Measurements from ENCODE around the gene GABRB1. TPM values are rescaled to one million over a fixed set of nuclear protein-coding genes. Genes with fewer than 3 reads are reported as not detected.

Gene GABRB1
- not detected for total RNA-seq

DNA sequence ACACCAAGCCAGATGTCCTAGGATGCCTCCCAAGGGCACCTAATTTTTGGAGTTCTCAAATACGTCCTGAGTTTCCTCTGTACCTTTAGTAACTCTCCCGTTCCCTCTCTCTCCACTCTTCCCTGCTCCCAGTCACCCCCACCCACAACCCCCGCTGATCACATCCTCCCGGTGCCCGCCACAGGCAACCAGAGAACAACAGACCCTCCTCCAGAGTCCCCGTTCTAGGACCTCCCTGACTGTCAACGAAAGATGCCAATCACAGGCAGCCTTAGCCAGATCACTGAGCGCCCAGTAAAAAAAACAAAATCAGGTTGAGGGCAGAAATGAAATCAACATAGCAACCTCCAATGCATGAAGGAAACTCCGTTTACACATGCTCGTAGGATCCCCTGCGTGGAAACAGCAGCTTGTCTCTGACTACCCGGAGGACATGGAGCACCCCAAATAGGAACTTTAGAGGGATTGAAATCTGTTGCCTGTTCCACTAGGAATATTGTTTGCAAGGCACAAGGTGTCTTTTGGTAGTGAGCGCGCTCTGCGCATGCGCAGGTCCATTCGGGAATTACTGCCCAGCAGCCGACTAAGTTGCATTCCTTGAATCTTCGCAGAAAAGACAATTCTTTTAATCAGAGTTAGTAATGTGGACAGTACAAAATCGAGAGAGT lies at the start of gene GABRB1:
GABRB1 (plus strand) TSS at position 557 of the 668 bp plus-strand sequence.
- Mint-ChIP-seq H3K27ac (no peak within 1 kb of the TSS), H3K4me1 (peaks cover 17% of the 10 kb centered on the region), H3K9me3 (ENCODE audit: low read depth) (no peaks in the 10 kb centered on the region), H3K36me3 (no peaks in the 10 kb centered on the region), H3K27me3 (peaks cover 43% of the 10 kb centered on the region), H3K4me3 (peak within 1 kb of the TSS; percentile 52)
- ATAC-seq (no peak), DNase-seq (no peak)
- CTCF ChIA-PET = no interaction called here

GRCh38 chr4:46984781-46985180 lies 46.6 kb upstream of the GABRB1 start:
- CTCF ChIA-PET = no interaction called here
- H3K4me1 Mint-ChIP-seq = no peaks in the 10 kb centered on the region
- ATAC-seq (no peak), DNase-seq (no peak)
- H3K27ac Mint-ChIP-seq = no peak overlapping the region
- H3K4me3 Mint-ChIP-seq = no peak overlapping the region
- H3K27me3 Mint-ChIP-seq = peaks cover 12% of the 10 kb centered on the region
- no peaks in the 10 kb centered on the region for H3K9me3 Mint-ChIP-seq (ENCODE audit: low read depth)
- no peaks in the 10 kb centered on the region for H3K36me3 Mint-ChIP-seq

GRCh38 chr4:46986922-46987638 lies 44.3 kb upstream of the GABRB1 start:
- Mint-ChIP-seq H3K27ac (no peak overlapping the region), H3K4me1 (no peaks in the 10 kb centered on the region), H3K36me3 (no peaks in the 10 kb centered on the region), H3K27me3 (peaks cover 26% of the 10 kb centered on the region), H3K9me3 (ENCODE audit: low read depth) (no peaks in the 10 kb centered on the region), H3K4me3 (no peak overlapping the region)
- no peak for DNase-seq
- CTCF ChIA-PET = no interaction called here
- ATAC-seq = no peak

DNA sequence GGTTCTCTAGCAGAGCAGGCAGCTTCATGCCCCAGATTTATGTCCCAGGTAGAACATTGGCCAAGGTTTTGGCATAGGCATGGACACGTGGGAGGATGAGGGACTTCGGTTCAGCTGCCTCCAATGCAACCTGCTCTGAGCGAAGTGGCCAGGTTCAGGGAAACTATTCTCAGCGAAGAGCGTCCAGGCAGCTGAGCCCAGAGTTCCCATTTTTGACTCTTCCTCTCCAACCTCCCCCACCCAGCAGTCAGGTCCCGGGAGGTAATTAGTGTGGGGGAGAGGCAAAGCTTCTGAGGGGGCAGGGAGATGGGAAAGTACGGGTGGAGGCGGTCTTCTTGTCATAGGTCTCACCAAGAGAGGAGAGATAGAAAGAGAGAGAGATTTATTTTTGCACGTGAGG lies 39.0 kb upstream of the GABRB1 start:
- DNase-seq (no peak), ATAC-seq (no peak)
- no peaks in the 10 kb centered on the region for H3K36me3 Mint-ChIP-seq
- CTCF ChIA-PET = no interaction called here
- peaks cover 11% of the 10 kb centered on the region for H3K4me1 Mint-ChIP-seq
- H3K27ac Mint-ChIP-seq = no peak overlapping the region
- H3K9me3 Mint-ChIP-seq (ENCODE audit: low read depth) = no peaks in the 10 kb centered on the region
- H3K27me3 Mint-ChIP-seq = peaks cover 63% of the 10 kb centered on the region
- no peak overlapping the region for H3K4me3 Mint-ChIP-seq

GRCh38 chr4:46993075-46994006 lies 38.0 kb upstream of the GABRB1 start, which contains the start of gene GABRA4:
TSS of gene GABRA4 (minus strand) at chr4:46993581. CDS start at chr4:46993424, 157 bp downstream.
- Mint-ChIP-seq H3K9me3 (ENCODE audit: low read depth) (no peaks in the 10 kb centered on the region), H3K27ac (no peak within 1 kb of the TSS), H3K36me3 (no peaks in the 10 kb centered on the region), H3K4me1 (peaks cover 11% of the 10 kb centered on the region), H3K27me3 (peaks cover 67% of the 10 kb centered on the region), H3K4me3 (peak within 1 kb of the TSS; percentile 26)
- ATAC-seq = no peak
- DNase-seq = no peak
- CTCF ChIA-PET = no interaction called here

DNA sequence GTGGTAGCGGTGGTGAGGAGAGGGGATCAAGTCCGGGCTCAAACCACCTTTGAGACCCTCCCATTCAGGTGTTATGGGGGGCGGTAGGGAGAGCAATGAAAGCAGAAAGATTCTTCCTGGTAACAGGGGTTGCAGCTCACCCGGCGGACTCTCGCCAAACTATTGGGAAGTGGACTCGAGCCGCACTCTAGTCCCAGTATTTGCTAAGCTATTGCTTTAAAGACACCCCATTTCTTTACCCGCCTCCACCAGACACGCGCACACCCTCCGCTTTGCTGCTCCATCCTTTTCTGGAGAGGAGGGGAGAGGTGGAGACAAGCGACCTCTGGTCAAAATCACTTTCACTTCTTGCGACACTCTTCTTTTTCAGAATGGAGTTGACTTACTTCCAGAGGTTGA lies 37.4 kb upstream of the GABRB1 start:
- no peak for DNase-seq
- peaks cover 62% of the 10 kb centered on the region for H3K27me3 Mint-ChIP-seq
- no peak for ATAC-seq

GRCh38 chr4:46999566-46999965 lies 31.8 kb upstream of the GABRB1 start:
- no peak overlapping the region for H3K4me3 Mint-ChIP-seq
- DNase-seq = no peak
- no peak for ATAC-seq
- H3K36me3 Mint-ChIP-seq = no peaks in the 10 kb centered on the region
- H3K4me1 Mint-ChIP-seq = no peaks in the 10 kb centered on the region
- CTCF ChIA-PET = no interaction called here
- no peak overlapping the region for H3K27ac Mint-ChIP-seq
- no peaks in the 10 kb centered on the region for H3K9me3 Mint-ChIP-seq (ENCODE audit: low read depth)
- H3K27me3 Mint-ChIP-seq = peaks cover 40% of the 10 kb centered on the region

More for the DNA sequence above, 37.4 kb upstream of the GABRB1 start:
- peak overlapping the region; percentile 26 for H3K4me3 Mint-ChIP-seq
- H3K4me1 Mint-ChIP-seq = peaks cover 11% of the 10 kb centered on the region
- no peak overlapping the region for H3K27ac Mint-ChIP-seq
- CTCF ChIA-PET = no interaction called here
- no peaks in the 10 kb centered on the region for H3K9me3 Mint-ChIP-seq (ENCODE audit: low read depth)
- H3K36me3 Mint-ChIP-seq = no peaks in the 10 kb centered on the region

DNA sequence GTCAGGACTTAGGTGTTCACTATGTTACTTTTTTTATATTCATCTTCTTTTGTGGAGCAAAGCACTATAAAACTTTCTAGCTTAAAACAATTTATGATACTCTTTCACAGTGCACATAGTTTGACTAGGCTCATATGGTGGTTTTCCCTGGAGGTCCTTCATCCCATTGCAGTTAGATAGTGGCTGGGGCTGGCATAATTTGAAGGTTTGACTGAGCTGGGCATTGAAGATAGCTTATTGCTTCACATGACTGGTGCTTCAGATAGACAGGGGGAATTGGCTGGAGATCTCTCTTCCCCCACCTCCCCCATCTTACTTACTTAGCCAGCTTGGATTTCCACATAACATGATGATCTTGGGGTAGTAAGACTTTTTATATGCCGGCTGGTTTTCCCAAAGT lies 31.0 kb upstream of the GABRB1 start:
- no peaks in the 10 kb centered on the region for H3K36me3 Mint-ChIP-seq
- H3K9me3 Mint-ChIP-seq (ENCODE audit: low read depth) = no peaks in the 10 kb centered on the region
- DNase-seq (no peak), ATAC-seq (no peak)
- H3K27me3 Mint-ChIP-seq = peaks cover 34% of the 10 kb centered on the region
- H3K4me1 Mint-ChIP-seq = no peaks in the 10 kb centered on the region
- H3K4me3 Mint-ChIP-seq = no peak overlapping the region
- no peak overlapping the region for H3K27ac Mint-ChIP-seq
- CTCF ChIA-PET = interaction anchor here (0.8 kb wide), 1 partner anchor 12 kb away, joined by 3 read pairs; no protein-coding TSS in a partner anchor

DNA sequence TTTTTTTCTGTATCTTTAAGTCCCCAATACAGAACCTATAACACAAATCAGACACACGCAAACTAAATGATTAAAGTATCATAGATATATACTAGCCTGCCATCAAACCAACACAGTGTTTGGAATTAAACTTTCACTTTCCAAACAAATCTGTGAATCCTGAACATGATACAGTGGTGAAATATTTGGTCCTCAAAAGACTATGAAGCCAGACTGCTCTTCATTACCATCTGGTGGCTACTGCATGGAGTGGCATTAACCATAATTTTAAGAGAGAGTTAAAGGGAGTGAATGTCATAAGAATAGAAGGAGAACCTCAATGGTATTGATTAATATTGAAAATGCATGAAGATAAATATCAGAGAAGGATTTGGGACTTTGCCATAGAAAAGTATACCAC lies 28.8 kb upstream of the GABRB1 start:
- DNase-seq (no peak), ATAC-seq (no peak)
- Mint-ChIP-seq H3K36me3 (no peaks in the 10 kb centered on the region), H3K27me3 (peaks cover 19% of the 10 kb centered on the region), H3K4me1 (no peaks in the 10 kb centered on the region), H3K4me3 (no peak overlapping the region), H3K9me3 (ENCODE audit: low read depth) (no peaks in the 10 kb centered on the region), H3K27ac (no peak overlapping the region)
- CTCF ChIA-PET = interaction anchor here (0.6 kb wide), 1 partner anchor 120 kb away, joined by 3 read pairs; no protein-coding TSS in a partner anchor

GRCh38 chr4:47010347-47010911 lies 20.9 kb upstream of the GABRB1 start:
- CTCF ChIA-PET = interaction anchor here (0.7 to 1.6 kb wide), 2 partner anchors 12 to 22 kb away, joined by 3 to 4 read pairs; no protein-coding TSS in a partner anchor
- DNase-seq (no peak), ATAC-seq (no peak)
- peaks cover 18% of the 10 kb centered on the region for H3K36me3 Mint-ChIP-seq
- peaks cover 15% of the 10 kb centered on the region for H3K4me1 Mint-ChIP-seq
- H3K27me3 Mint-ChIP-seq = no peaks in the 10 kb centered on the region
- no peaks in the 10 kb centered on the region for H3K9me3 Mint-ChIP-seq (ENCODE audit: low read depth)
- no peak overlapping the region for H3K4me3 Mint-ChIP-seq
- H3K27ac Mint-ChIP-seq = peak overlapping the region; percentile 67

DNA sequence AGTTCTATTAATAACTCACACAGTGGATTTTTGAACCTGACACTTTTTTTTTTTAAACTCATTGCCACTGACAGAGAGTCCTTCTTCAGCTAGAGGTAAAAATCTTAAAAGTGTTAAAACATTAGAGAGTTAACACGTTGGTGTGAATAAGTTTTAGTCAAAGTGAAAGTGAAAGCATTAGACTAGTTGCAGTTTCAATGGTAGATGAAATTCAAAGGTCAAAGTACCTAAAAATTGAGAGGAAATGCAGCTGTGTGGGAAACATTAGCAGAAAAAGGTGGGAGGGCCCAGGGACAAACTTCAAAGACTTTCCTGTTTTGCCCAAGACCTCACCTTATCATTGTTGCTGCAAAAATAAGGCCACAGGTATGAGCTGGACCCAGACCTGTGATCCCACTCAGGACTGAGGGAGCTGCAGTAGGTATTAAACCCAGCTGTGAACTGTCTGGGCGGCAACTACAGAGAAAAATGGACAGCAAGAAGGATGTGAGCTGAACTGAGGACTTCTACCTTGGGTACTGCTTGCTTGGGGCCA lies 20.4 kb upstream of the GABRB1 start:
- CTCF ChIA-PET = interaction anchor here (0.7 to 1.6 kb wide), 3 partner anchors 13 to 112 kb away, joined by 3 to 4 read pairs (median 3); no protein-coding TSS in a partner anchor
- Mint-ChIP-seq H3K9me3 (ENCODE audit: low read depth) (no peaks in the 10 kb centered on the region), H3K36me3 (peaks cover 18% of the 10 kb centered on the region), H3K4me3 (no peak overlapping the region), H3K27me3 (no peaks in the 10 kb centered on the region), H3K4me1 (peaks cover 15% of the 10 kb centered on the region), H3K27ac (peak overlapping the region; percentile 67)
- ATAC-seq (peak; percentile 83), DNase-seq (no peak)

- Mint-ChIP-seq H3K4me3 (no peak overlapping the region), H3K27ac (no peak overlapping the region), H3K36me3 (peaks cover 18% of the 10 kb centered on the region), H3K4me1 (peaks cover 15% of the 10 kb centered on the region), H3K9me3 (ENCODE audit: low read depth) (no peaks in the 10 kb centered on the region), H3K27me3 (no peaks in the 10 kb centered on the region)
- CTCF ChIA-PET = no interaction called here
- DNase-seq (no peak), ATAC-seq (no peak)
These were observed 18.7 kb upstream of the GABRB1 start for GRCh38 chr4:47012676-47013075.

DNA sequence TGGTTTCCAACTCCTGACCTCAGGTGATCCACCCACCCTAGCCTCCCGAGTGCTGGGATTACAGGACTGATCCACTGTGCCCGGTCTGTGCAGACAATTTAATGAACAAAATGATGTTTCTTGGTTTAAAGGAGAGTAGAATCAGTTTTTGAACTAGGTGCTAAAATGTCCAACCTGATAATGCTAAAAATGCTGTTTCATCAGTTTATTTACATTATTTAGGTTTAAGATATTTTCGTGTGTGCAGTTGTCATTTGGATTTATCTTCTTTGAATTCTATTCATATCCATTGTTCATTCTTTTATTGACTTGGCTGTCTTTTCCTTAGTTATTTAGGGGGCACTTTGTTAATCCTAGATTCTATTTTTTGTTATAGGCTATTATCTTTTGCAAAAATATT lies 18.0 kb upstream of the GABRB1 start:
- H3K4me1 Mint-ChIP-seq = peaks cover 15% of the 10 kb centered on the region
- no peaks in the 10 kb centered on the region for H3K9me3 Mint-ChIP-seq (ENCODE audit: low read depth)
- no peak overlapping the region for H3K4me3 Mint-ChIP-seq
- H3K27me3 Mint-ChIP-seq = peaks cover 3% of the 10 kb centered on the region
- CTCF ChIA-PET = no interaction called here
- H3K27ac Mint-ChIP-seq = no peak overlapping the region
- ATAC-seq (no peak), DNase-seq (no peak)
- H3K36me3 Mint-ChIP-seq = peaks cover 18% of the 10 kb centered on the region
